Kidney capillary endothelial cell (primary cell): ENCODE results near the gene ING4.

Experiments
- DNase-seq: peaks from one replicate; pipeline ENCODE4 v3.0.0-alpha.2; 2018; ENCODE audit warnings: low spot score

ING4 gene

DNA sequence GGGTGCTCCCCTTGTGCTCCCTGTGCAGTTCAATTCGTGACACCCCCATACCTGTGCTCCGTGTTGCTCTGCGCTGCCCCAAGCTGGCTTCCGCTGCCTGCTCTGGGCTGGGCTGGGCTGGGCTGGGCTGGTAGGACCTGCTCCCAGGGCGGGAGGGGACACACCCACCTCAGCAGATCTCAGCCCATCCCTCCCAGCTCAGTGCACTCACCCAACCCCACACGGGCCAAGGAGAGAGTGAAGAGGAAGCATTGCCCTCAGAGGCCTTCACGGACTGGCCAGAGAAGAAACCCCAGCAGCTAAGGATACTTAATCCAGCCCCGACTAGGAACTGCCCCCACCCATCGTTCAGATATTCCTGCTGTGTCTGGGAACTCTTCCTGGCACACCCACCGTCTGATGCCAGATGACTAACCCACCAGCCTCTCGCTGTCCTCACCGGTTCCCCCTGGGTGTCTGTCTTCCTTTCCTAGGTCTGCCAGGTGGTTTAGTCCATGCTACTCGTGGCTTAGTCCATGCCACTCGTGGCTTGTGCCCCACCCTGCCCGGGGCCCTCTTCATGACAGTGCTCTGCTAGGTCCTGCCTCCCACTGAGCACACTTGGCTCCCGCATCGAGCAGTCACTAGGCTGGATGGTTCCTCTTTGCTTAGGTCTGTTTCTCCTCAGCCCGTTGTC, 26.9 kb downstream of the ING4 start, which contains the start of gene LPAR5:
Gene LPAR5, minus strand, starts transcription at position 104 of the 676 bp plus-strand sequence. CDS start 14,711 bp downstream, outside the sequence.
- DNase-seq: no peak

DNA sequence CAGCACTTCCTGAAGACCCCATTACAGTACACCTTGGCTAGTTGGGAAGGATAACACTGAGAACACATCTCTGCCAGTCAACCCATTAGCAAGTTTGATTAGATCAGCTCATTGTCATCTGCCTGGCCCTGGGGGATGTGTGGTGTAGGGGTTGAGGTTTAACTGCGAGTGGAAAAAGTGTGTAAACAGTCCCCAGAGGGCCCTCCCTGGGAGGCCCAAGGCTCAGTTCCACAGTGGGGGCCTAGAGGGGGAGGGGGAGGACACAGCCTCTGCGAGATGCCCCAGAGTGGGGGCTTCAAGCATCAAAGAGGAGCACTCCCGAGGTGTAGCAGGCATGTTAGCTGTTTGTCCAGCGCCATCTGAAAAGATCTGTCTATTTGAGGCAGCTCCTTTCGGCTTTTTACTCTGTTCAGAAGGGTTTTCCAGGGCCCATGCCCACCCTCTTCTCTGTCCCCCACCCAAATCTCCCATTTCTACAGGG, 27.5 kb downstream of the ING4 start:
- DNase-seq: no peak

DNA sequence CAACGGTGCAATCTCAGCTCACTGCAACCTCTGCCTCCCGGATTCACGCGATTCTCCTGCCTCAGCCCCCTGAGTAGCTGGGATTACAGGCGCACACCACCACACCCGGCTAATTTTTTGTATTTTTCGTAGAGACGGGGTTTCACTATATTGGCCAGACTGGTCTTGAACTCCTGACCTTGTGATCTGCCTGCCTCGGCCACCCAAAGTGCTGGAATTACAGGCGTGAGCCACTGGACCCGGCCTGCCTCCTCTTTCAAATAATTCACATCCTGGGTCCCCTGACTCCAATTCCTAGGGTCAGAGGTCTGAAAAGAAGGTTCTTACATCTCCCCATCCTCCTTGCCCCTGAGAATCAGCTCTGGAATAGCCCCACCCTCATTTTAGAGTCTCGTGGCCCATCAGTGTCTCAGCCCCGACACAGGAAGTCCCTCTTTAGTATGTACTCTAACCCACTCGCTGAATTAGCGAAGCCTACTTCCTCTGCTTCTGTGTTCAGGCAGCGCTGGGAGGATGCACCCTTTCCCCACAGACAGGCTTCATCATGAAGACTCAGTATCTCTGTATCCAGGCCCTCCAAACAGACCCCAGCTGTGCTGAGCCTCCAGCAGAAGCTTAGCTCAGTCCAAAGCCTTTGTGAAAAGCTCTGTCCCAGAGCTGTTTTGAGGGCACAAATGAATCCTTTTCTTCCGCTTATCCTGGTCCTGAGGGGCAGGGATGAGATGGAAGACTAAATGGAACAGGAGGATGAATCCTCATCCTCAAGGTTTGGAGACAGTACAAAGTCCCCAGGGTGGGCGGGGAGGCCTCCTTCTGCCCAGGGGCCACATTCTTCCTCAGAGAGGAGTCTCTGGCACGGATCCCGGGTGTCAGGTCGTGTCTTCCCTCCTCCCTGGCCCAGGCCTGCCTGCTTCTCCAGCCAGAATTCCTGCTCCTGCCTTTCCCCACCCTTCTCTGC, 30.6 kb downstream of the ING4 start:
- no peak for DNase-seq

DNA sequence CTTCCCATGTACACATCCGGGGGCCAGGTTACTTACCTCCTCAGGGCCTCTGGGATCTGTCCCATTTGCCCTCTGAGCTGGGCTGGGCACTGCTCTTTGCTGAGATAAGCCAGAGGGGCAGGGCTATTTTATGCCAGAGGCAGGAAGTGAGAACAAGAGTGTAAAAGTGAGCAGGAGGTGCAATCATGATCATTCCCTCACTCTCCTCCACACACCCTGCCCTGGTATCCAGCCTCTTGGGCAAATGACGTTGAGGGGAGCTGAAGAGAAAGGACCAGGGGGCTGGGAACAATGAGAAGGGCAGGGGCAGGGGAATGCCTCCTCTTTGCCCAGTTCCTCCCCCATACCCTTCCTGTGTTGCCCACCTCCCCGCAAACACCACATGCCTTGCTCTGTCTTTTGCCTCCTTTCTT, 31.4 kb downstream of the ING4 start:
- DNase-seq: no peak

DNA sequence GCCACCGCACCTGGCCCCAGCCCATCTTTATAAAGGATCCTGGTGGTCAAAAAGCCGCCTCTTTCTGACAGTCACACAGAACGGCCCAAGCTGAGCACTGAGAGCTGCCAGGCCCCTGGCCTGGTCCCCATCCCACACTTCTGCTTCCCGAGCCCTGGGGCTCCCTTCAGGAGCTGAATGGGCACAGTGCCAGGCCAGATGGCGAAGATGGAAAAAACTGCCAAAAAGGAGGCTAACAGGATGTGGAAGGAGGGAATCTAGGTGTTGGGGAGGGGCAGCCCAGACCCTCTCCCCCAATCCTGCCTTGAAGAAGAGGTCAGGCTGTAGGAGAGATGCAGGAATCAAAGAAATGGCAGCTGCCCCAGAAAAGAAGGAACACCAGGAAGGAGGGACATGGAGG, 32.2 kb downstream of the ING4 start:
- DNase-seq: no peak

DNA sequence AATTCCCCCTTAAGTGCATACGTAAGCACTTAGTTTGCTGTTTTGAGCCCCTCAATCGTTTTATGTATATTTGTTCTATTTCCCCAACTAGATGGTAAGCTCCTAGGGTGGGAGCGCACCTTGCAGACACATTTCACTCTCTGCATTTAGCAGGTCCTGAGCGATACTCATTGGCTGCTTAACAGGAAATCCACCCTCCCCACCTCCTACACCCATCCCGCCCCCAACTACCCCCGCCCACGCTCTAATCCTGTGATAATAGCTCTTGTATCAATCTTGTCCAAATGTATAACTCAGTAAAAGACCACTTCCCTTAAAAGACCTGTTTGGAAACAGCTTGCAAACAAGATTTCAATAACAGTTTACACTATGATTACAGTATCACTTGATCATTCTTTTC, 35.3 kb downstream of the ING4 start:
- no peak for DNase-seq

DNA sequence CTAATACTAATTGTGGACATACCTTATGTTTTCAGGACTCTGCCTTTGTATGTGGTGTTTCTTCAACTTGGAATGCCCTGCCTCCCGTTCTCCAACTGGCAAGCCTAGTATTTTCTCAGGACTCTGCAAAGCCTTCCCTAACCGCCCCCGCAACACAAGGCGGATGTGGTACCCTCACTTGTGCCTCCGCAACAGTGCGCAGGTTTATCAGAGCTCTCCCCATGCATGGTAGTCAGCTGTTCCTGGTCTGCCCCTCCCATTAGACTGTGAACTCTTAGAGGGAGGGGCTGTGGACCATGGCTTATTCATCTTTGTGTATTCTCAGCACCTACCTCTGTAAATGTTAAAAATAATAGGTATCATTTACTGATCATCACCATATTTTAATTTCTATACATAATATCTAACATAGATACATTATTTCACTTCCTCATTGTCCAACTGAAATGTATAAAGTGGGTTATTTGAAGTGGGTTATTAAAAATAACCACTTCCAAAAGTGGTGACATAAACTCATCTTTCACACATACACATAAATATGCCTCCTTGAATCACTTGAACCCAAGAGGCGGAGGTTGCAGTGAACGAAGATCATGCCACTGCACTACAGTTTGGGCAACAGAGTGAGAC, 36.1 kb downstream of the ING4 start:
- DNase-seq: no peak

DNA sequence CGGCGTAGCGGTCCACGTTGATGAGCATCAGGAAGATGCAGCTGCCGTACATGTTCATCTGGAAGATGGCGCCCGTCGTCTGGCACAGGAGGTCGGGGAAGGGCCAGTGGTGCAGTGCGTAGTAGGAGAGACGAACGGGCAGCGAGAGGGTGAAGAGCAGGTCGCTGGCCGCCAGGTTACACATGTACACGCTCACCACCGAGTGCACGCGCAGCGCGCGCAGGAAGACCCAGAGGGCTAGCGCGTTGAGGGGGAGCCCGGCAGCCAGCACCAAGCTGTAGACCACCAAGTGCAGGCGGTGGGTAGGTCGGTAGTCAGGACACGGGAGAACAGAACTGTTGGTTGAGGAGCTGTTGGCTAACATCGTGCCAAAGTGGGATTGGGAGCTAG, 42.0 kb downstream of the ING4 start:
- DNase-seq: no peak

DNA sequence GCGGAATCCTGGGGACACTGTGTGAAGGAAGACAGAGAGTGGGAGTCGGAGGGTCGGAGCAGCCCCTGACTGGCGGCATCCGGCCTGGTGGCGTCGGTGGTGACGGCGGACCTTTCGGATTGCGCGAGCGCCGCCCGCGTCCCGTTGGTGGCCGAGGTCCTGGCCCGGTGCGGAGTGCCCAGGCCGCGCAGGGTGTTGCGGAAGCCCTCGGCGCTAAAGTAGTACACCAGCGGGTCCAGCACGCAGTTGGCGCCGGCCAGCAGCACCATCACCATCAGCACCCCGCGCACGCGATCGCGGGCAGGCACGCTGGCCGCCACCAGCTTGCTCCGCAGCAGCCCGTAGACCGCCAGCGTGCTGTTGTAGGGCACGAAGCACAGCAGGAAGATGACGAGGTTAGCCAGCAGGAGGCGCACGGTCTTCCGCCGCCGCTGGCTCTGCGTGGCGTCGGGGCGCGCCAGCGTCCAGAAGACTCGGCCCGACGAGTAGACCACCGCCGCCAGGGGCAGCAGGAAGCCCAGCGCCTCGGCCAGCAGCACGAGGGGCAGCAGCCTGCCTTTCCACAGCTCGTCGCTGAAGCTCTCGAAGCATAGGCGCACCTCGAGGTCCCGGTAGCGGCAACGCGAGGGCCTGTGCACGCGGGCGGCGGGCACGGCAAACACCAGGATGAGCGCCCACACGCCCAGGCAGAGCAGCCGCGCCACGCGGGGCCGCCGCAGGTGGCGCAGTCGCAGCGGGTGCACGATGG, 42.6 kb downstream of the ING4 start:
- peak; percentile 79 for DNase-seq

DNA sequence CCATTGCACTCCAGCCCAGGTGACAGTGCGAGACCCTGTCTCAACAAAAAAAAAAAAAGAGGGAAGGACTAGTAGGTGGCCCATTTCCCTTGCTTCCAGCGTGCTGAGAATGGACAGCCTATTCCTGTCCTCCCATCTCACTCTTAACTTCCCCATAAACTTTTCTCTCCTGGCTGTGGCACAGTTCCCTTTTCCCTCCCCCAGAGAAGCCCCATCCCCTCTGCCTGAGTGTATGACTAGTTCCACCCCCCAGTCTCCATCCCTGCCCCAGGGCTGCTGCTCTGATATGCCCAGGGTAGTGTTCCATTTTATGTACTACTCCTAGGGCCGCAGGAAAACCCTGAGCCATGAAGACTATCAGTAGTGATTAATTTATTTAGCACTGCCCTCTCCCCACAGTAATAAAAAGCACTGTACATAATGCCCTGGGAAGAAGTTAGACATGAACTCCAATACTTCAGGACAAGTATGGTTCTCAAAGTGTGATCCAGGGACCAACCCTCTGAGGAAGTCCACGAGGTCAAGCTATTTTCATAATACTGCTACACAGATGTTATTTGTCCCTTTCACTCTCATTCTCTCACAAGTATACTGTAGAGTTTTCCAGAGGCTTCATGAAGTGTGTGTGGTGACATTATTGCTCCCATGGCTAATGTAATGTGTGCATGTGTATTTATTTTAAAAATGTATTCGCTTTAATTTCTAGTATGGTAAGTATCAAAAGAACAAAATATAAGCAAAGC, 44.3 kb downstream of the ING4 start:
- DNase-seq: no peak

DNA sequence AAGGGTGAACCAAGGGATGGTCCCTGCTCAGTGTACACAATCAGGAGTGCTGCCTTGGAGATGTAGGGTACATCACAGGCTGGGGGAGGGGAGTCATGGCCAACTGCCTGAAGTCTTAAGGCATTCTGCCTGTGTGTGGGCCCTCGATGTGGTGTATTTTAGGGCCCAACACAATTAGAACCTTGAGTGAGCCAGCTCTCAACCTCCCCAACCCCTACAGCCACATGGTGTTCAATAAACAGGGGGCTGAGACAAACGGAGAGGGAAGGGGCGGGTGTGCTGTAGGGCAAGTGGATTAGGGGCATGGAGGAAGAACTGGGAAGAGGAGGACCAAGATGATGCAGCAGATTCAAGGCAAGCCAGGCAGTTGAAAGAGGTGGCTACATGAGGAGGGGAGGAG, 47.1 kb downstream of the ING4 start:
- no peak for DNase-seq

DNA sequence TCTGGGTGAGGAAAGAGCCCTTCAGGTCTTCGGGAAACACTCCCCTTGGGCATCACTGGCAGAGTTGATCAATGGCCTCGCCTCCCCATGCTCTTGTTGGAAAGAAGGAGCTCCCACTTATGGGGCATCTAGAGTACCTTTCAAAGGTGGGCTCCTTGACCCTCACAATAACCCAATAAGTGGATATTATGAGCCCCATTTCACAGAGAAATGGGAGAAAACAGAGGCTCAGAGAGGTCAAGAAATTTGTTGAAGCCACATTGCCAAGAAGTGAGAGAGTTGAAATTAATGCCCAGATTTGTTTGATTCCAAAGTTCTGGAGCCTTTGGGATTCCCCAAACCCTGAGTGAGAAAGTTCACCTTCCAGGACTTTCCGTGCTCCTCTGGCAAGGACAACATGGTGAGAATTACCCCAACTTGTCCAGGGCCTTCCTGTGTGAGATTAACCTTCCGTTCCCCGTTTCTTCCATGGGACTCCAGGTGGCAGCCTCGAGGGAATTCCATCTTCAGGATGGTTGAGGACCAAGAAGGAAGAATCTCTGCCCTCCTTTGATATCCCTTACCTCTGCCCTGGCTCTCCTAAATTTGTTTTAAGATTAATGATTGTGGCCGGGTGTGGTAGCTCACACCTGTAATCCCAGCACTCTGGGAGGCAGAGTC, 48.3 kb downstream of the ING4 start:
- DNase-seq: no peak

DNA sequence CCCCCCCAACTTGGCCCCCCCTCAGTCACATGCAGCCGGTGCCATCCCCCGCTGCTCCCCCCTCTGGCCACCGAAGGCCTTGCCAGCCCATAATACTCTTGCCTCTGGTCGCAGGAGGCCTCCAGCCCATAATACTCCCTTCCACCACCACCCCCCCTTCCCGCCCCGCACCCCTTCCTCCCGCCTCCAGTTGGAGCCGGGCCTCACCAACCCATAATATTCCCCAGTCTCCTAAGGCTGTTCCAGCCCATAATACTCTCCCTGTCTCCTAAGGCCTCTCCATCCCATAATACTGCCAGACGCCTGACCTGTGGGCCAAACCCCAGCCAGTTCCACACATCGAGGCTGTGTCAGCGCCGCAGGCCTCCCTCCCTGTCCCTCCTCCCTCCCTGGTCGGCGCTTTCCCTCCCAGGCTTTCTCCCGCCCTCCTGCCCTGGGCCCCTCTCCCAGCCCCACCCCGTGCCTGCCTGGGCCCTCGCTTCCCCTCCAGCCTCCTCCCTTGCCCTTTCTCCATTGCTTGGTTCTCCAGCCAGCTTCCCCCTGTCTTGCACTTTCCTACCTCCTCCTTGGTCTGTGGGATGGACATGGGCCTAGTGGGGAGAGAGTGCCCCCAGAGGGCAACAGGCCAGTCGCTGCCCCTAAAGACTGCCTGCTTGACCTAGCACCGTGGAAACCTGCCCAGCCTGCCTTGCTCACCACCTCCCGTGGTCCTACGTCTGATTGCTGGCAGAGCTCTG, 49.0 kb downstream of the ING4 start:
- DNase-seq: peak; percentile 55

DNA sequence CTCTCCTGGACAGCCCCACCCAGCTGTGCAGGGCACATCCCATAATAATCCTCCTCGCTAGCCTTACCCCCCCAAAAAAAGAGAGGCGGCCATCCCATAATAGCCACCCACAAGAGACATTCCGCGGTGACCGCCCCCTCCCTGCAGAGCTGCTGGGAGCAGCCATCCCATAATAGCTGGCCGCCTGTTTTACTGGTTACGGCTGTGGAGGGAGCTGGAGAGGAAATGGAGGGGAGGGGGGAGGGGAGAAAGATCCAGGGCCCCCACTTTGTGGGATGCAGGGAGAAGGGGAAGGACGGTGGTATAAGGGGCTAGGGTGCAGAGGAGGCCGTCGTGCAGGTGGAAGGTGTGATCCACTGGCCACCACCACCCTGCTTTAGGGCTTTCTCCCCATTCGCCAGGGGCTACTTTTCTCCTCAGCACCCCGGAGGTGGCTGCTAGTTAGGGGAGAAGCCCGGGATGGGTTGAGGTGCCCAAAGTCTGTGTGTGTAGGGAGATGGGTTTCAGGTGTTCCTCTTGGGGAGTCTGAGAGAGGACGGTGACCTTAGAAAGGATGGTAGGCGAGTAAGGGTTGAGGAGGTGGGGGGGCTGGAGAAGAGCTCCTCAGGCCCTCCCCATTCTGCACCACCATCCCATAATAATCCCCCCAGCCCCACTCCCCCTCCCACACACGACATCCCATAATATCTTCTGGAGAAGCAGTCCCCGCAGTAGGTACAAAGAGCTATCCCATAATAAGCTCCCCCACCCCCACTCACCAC, 49.7 kb downstream of the ING4 start:
- no peak for DNase-seq

DNA sequence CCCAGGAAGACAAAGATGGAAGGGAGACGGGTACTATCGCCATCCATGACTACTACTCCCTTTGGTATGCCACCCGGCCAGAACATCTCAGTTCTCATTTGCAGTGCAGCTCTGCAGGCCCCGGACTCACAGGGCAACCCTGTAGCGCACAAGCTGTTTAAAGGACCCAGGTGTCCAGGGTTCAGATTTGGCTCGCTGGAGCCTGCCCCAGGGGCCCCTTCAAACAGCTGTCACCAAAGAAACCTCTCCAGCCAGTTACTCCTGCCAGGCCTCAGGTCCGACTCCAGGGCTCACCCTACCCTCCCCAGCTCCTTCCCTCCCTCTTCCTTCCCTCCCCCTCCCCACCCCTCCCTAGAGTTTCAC, 50.3 kb downstream of the ING4 start:
- DNase-seq: no peak

DNA sequence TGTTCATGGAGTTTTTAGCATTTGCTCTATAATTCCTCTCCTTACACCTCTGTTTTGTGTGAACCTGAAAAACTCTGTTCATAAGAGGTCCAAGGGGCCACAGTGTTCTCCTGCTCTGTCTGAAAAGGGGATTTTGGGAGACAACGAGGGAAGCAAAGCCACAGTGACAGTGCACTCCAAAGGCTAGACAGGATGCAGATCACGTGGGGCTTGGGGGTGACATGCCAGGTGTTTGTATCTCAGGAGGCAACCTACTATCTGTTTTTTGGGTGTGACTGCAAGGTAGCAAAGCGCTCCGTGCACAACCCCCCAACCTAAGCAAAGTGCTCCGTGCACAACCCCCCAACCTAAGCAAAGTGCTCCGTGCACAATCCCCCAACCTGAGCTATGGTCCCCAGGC, 50.7 kb downstream of the ING4 start:
- DNase-seq: no peak

DNA sequence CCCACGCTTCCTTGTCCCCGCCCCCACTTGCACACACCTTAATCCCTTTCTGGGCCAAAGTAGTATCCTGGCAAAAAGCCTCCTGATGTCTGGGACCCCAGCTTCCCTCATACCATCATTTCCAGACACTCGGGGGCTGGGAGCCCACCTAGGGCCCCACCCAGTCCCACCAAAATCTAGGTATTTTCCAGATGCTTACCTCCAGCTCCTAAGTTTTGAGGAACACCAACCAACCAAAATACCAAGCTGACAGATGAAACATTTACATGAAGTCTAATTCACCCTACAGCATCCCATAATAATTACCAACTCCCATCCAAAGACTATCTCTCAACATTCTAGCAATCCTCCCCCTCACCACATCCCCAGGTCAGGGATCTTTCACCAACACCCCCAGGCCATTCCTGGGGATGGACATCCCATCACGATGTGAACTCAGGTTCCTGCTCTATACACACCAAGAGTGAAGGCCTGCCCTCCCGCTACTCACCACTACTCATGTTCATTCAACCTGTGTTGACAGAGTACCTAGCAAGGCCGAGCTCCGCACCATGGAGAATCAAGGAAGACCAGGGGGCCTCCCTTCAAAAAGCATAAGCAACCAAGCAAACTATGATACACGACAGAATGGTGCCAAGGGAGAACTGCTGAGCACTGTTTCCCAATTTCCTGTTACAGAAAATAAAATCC, 54.2 kb downstream of the ING4 start:
- no peak for DNase-seq

DNA sequence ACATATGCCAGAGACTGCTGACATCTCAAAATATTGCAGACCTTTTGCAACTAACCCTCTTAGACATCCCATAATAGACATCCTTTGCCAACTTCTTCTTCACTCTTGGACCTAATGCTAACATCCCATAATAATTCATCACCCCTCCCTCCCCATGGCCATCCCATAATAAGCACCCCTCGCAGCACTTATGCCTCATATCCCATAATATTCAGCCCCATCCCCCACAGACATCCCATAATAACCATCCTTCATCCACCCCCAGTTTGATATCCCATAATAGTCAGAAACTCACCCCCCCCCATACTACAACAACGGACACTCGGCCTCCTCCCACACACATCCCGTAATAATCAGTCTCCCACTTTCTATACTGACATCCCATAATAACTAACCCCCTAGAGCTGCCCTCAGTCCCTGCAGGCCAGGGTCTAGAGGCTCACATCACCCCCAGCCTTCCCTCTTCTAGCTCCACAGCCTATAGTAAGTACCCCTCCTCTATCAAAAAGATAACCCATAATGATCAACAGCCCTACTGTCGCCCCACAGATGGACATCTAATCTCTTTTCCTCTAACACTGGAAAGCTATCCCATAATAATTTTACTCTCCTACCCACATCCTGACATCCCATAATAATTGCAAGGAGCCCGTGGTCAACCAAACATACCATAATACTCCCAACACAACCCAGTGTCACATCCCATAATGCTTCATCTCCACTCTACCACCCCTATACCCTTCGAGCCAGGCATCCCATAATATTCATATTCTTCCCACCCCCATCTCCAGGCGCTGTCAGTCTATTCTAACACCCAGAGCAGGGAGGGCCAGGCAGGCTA, 54.9 kb downstream of the ING4 start:
- DNase-seq: no peak
